DOHH2 (cell line): ENCODE measurements around the gene USH1G.

Experiments used
- H3F3A ChIP-seq: fragments of 200-600 bp; sonication (generic), shearing (Covaris generic); 2 replicates; pipeline ENCODE4 v1.6.0; 2016; ENCODE audit warnings: antibody characterized with exemption, mild to moderate bottlenecking; ENCODE audit not compliant: control insufficient read depth, insufficient read depth
- H3K27ac ChIP-seq: fragments of 200-600 bp; sonication (generic); 2 replicates; pipeline ENCODE4 v1.5.1; 2014; ENCODE audit warnings: low read depth, mild to moderate bottlenecking, low read length, moderate library complexity
- H3K27me3 ChIP-seq: fragments of 200-600 bp; sonication (generic); 2 replicates; pipeline ENCODE4 v1.6.1; 2014; ENCODE audit warnings: mild to moderate bottlenecking, low read length, mixed read lengths; ENCODE audit not compliant: control insufficient read depth
- H3K36me3 ChIP-seq: fragments of 200-600 bp; sonication (generic); 2 replicates; pipeline ENCODE4 v1.6.1; 2014; ENCODE audit warnings: mild to moderate bottlenecking, low read length, moderate library complexity, mixed read lengths; ENCODE audit not compliant: control insufficient read depth
- H3K4me1 ChIP-seq: fragments of 200-600 bp; sonication (generic); 2 replicates; pipeline ENCODE4 v1.6.1; 2014; ENCODE audit warnings: mild to moderate bottlenecking, low read length, mixed read lengths; ENCODE audit not compliant: control insufficient read depth
- H3K4me2 ChIP-seq: fragments of 200-600 bp; sonication (generic); 2 replicates; pipeline ENCODE4 v1.6.0; 2014; ENCODE audit warnings: mild to moderate bottlenecking, low read length, moderate library complexity
- H3K4me3 ChIP-seq: fragments of 200-600 bp; sonication (generic); 2 replicates; pipeline ENCODE4 v1.5.1; 2014; ENCODE audit warnings: mild to moderate bottlenecking, low read length, mixed read lengths
- H3K79me2 ChIP-seq: fragments of 200-600 bp; sonication (generic); 2 replicates; pipeline ENCODE4 v1.6.1; 2014; ENCODE audit warnings: mild to moderate bottlenecking, low read length, mixed read lengths; ENCODE audit not compliant: control insufficient read depth
- H3K9me2 ChIP-seq: fragments of 200-600 bp; sonication (generic); replicated peaks from 2 replicates; pipeline ENCODE4 v1.6.1; 2014; ENCODE audit warnings: mild to moderate bottlenecking, low read length, mixed read lengths; ENCODE audit not compliant: control insufficient read depth
- H3K9me3 ChIP-seq: fragments of 200-600 bp; sonication (generic); 2 replicates; pipeline ENCODE4 v1.6.1; 2014; ENCODE audit warnings: antibody characterized with exemption, low read length, mixed read lengths; ENCODE audit not compliant: control insufficient read depth, insufficient read depth
- H4K20me1 ChIP-seq: fragments of 200-600 bp; sonication (generic); 2 replicates; pipeline ENCODE4 v1.6.0; 2014; ENCODE audit warnings: low read depth, mild to moderate bottlenecking, antibody characterized with exemption, low read length, moderate library complexity; ENCODE audit not compliant: control insufficient read depth, insufficient read depth
- CTCF ChIP-seq: fragments of 200-600 bp; sonication (generic); IDR thresholded peaks from one replicate; pipeline ENCODE4 v1.5.1; 2014; ENCODE audit warnings: antibody characterized with exemption, mild to moderate bottlenecking, low read depth, low read length; ENCODE audit not compliant: poor library complexity, severe bottlenecking
- EZH2phosphoT487 ChIP-seq: fragments of 200-600 bp; sonication (generic); IDR thresholded peaks from 2 replicates; pipeline ENCODE4 v1.6.1; 2017; ENCODE audit warnings: borderline replicate concordance, mild to moderate bottlenecking, antibody characterized with exemption, low read length, moderate library complexity, mixed read lengths

The USH1G gene

GRCh38 chr17:74954665-74955421 is 31.8 kb upstream of the USH1G start:
- TF ChIP-seq CTCF (no peak), EZH2phosphoT487 (no peak)

GRCh38 chr17:74954115-74954514 is 31.1 kb upstream of the USH1G start:
- Histone ChIP-seq H3K4me1 (no peaks in the 10 kb centered on the region), H3K36me3 (no peaks in the 10 kb centered on the region), H3K4me2 (no peak overlapping the region), H3F3A (no peaks in the 10 kb centered on the region), H3K27ac (no peak overlapping the region), H3K9me3 (no peaks in the 10 kb centered on the region), H3K79me2 (no peaks in the 10 kb centered on the region), H4K20me1 (no peaks in the 10 kb centered on the region), H3K4me3 (no peak overlapping the region), H3K9me2 (no peaks in the 10 kb centered on the region), H3K27me3 (no peaks in the 10 kb centered on the region)
- TF ChIP-seq CTCF, result no peak
- TF ChIP-seq EZH2phosphoT487, result no peak

More at GRCh38 chr17:74954665-74955421, 31.8 kb upstream of the USH1G start:
- Histone ChIP-seq H3K4me3 (no peak overlapping the region), H3K4me1 (no peaks in the 10 kb centered on the region), H3K79me2 (no peaks in the 10 kb centered on the region), H3K36me3 (no peaks in the 10 kb centered on the region), H3F3A (no peaks in the 10 kb centered on the region), H4K20me1 (no peaks in the 10 kb centered on the region), H3K9me3 (no peaks in the 10 kb centered on the region), H3K27me3 (no peaks in the 10 kb centered on the region), H3K27ac (no peak overlapping the region), H3K4me2 (no peak overlapping the region), H3K9me2 (no peaks in the 10 kb centered on the region)

GRCh38 chr17:74953134-74953687 is 30.2 kb upstream of the USH1G start:
- no peak overlapping the region for H3K4me3 ChIP-seq

More at GRCh38 chr17:74953134-74953687, 30.2 kb upstream of the USH1G start:
- H3K9me2 ChIP-seq, result no peaks in the 10 kb centered on the region
- no peaks in the 10 kb centered on the region for H3F3A ChIP-seq
- no peaks in the 10 kb centered on the region for H3K4me1 ChIP-seq
- no peaks in the 10 kb centered on the region for H3K27me3 ChIP-seq
- no peak overlapping the region for H3K4me2 ChIP-seq
- no peaks in the 10 kb centered on the region for H3K9me3 ChIP-seq
- H3K36me3 ChIP-seq, result no peaks in the 10 kb centered on the region
- TF ChIP-seq CTCF, result no peak
- no peak for TF ChIP-seq EZH2phosphoT487
- no peak overlapping the region for H3K27ac ChIP-seq
- no peaks in the 10 kb centered on the region for H3K79me2 ChIP-seq
- H4K20me1 ChIP-seq, result no peaks in the 10 kb centered on the region
